Smooth muscle cell (in vitro differentiated cells): ENCODE results near the gene PAPOLB. TPM values are rescaled to one million over a fixed set of nuclear protein-coding genes. Genes with fewer than 3 reads are reported as not detected.

Source experiments
- DNase-seq: peaks from one replicate; lab custom pipeline; 2025; ENCODE audit not compliant: unreplicated experiment; lab: John Stamatoyannopoulos, UW
- H2AFZ ChIP-seq: fragments of 200-600 bp; sonication (generic); 2 replicates; pipeline ENCODE4 v1.6.0; 2016; ENCODE audit warnings: antibody characterized with exemption, low read depth, mild to moderate bottlenecking
- H3F3A ChIP-seq: fragments of 200-600 bp; sonication (generic); 2 replicates; pipeline ENCODE4 v1.6.0; 2017; ENCODE audit warnings: antibody characterized with exemption, low read depth
- H3K27ac ChIP-seq: fragments of 200-600 bp; sonication (generic); 2 replicates; pipeline ENCODE4 v1.5.1; 2016; ENCODE audit warnings: low read depth, mild to moderate bottlenecking
- H3K27me3 ChIP-seq: fragments of 200-600 bp; sonication (generic); 2 replicates; pipeline ENCODE4 v1.6.1; 2016; ENCODE audit warnings: low read depth, mild to moderate bottlenecking
- H3K36me3 ChIP-seq: fragments of 200-600 bp; sonication (generic); 2 replicates; pipeline ENCODE4 v1.5.1; 2016; ENCODE audit warnings: low read depth
- H3K4me1 ChIP-seq: fragments of 200-600 bp; sonication (generic); 2 replicates; pipeline ENCODE4 v1.5.1; 2016; ENCODE audit warnings: low read depth
- H3K4me2 ChIP-seq: fragments of 200-600 bp; sonication (generic); 2 replicates; pipeline ENCODE4 v1.6.0; 2016; ENCODE audit warnings: mild to moderate bottlenecking
- H3K4me3 ChIP-seq: fragments of 200-600 bp; sonication (generic); 2 replicates; pipeline ENCODE4 v1.5.1; 2016; ENCODE audit warnings: mild to moderate bottlenecking
- H3K79me2 ChIP-seq: fragments of 200-600 bp; sonication (generic); 2 replicates; pipeline ENCODE4 v1.6.0; 2016; ENCODE audit warnings: low read depth, mild to moderate bottlenecking
- H3K9ac ChIP-seq: fragments of 200-600 bp; sonication (generic); 2 replicates; pipeline ENCODE4 v1.6.0; 2016; ENCODE audit warnings: low read depth
- H3K9me3 ChIP-seq: fragments of 200-600 bp; sonication (generic); replicated peaks from 2 replicates; pipeline ENCODE4 v1.5.1; 2016; ENCODE audit warnings: low read depth
- H4K20me1 ChIP-seq: fragments of 200-600 bp; sonication (generic); 2 replicates; pipeline ENCODE4 v1.6.0; 2016; ENCODE audit warnings: low read depth
- CTCF ChIP-seq: fragments of 200-600 bp; sonication (generic); IDR thresholded peaks from 2 replicates; pipeline ENCODE4 v1.5.1; 2017; ENCODE audit warnings: borderline replicate concordance, mild to moderate bottlenecking, antibody characterized with exemption; ENCODE audit not compliant: insufficient read depth, poor library complexity, severe bottlenecking
- WGBS: methylation state at CpG from one replicate; pipeline ENCODE4 v1.1.7; 2016; ENCODE audit warnings: low lambda C conversion rate; 5-methylcytosine and 5-hydroxymethylcytosine counted together
- polyA plus RNA-seq: library from polyadenylated mRNA; unstranded; fragments of >200 nt; fragmentation: Nextera tagmentation; extraction: Ambion mirVana; gene quantifications from 2 replicates; pipeline ENCODE4 v1.2.1, GENCODE V29; 2016
- total RNA-seq: library from RNA; depleted of rRNA; stranded (reverse); fragments of >200 nt; gene quantifications from 2 replicates; pipeline ENCODE4 v1.2.3, GENCODE V29; 2014

PAPOLB gene
- total and polyA plus RNA-seq, 2 experiments from 2014 or later = 0.18 TPM; not detected in 1

- Histone ChIP-seq H3K4me2 (no peak overlapping the region), H3K79me2 (no peaks in the 10 kb centered on the region), H3K4me3 (no peak overlapping the region), H3K27ac (no peak overlapping the region), H3F3A (no peaks in the 10 kb centered on the region), H3K9me3 (no peaks in the 10 kb centered on the region), H3K27me3 (no peaks in the 10 kb centered on the region), H3K9ac (no peak overlapping the region), H3K36me3 (no peaks in the 10 kb centered on the region), H3K4me1 (peaks cover 6% of the 10 kb centered on the region), H2AFZ (no peak overlapping the region), H4K20me1 (no peaks in the 10 kb centered on the region)
- DNase-seq = no peak
- TF ChIP-seq CTCF = no peak
- WGBS = 95% methylated on average over 22 of the region's 28 CpGs
Observed at GRCh38 chr7:4835398-4836205, 26.2 kb downstream of the PAPOLB start.

GRCh38 chr7:4834601-4835397, 27.0 kb downstream of the PAPOLB start:
- Histone ChIP-seq H3F3A (no peaks in the 10 kb centered on the region), H3K79me2 (no peaks in the 10 kb centered on the region), H3K27ac (no peak overlapping the region), H3K4me2 (no peak overlapping the region), H3K9ac (no peak overlapping the region), H2AFZ (no peak overlapping the region), H3K9me3 (no peaks in the 10 kb centered on the region), H4K20me1 (no peaks in the 10 kb centered on the region), H3K27me3 (no peaks in the 10 kb centered on the region), H3K4me1 (peaks cover 6% of the 10 kb centered on the region), H3K36me3 (no peaks in the 10 kb centered on the region), H3K4me3 (no peak overlapping the region)
- DNase-seq = no peak
- 96% methylated on average over 43 of the region's 60 CpGs for WGBS
- TF ChIP-seq CTCF = no peak

- H3K27ac ChIP-seq = no peak overlapping the region
- 79% methylated on average over 36 of the region's 36 CpGs for WGBS
- H3K4me2 ChIP-seq = no peak overlapping the region
- no peaks in the 10 kb centered on the region for H3K79me2 ChIP-seq
- no peak overlapping the region for H3K4me3 ChIP-seq
- no peaks in the 10 kb centered on the region for H3K36me3 ChIP-seq
- no peak for DNase-seq
- H3K9ac ChIP-seq = no peak overlapping the region
- no peaks in the 10 kb centered on the region for H3K27me3 ChIP-seq
- H3F3A ChIP-seq = no peaks in the 10 kb centered on the region
- peaks cover 6% of the 10 kb centered on the region for H3K4me1 ChIP-seq
- H4K20me1 ChIP-seq = no peaks in the 10 kb centered on the region
- no peak overlapping the region for H2AFZ ChIP-seq
- no peak for TF ChIP-seq CTCF
- no peaks in the 10 kb centered on the region for H3K9me3 ChIP-seq
Observed at GRCh38 chr7:4833691-4834600, 27.9 kb downstream of the PAPOLB start.
